Measurements from ENCODE around the gene FOXL1.

The FOXL1 gene

GRCh38 chr16:86549076-86549892 lies 29.1 kb upstream of the FOXL1 start:
- TF ChIP-seq ZBTB7A (IDR thresholded peaks at IDR 0.05; ENCODE audit: low read depth) = no peak
- TF ChIP-seq, protein P1, sequence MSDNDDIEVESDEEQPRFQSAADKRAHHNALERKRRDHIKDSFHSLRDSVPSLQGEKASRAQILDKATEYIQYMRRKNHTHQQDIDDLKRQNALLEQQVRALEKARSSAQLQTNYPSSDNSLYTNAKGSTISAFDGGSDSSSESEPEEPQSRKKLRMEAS (IDR thresholded peaks at IDR 0.05) = no peak
- TF ChIP-seq TCF12 (IDR thresholded peaks at IDR 0.05; ENCODE audit: low read depth) = no peak
- no peak for TF ChIP-seq CEBPB (IDR thresholded peaks at IDR 0.05)
- no peak for TF ChIP-seq YY1 (IDR thresholded peaks at IDR 0.05; ENCODE audit: low read depth)
- no peak for TF ChIP-seq TAF1 (IDR thresholded peaks at IDR 0.05; ENCODE audit: low read depth)
- TF ChIP-seq, protein P2, sequence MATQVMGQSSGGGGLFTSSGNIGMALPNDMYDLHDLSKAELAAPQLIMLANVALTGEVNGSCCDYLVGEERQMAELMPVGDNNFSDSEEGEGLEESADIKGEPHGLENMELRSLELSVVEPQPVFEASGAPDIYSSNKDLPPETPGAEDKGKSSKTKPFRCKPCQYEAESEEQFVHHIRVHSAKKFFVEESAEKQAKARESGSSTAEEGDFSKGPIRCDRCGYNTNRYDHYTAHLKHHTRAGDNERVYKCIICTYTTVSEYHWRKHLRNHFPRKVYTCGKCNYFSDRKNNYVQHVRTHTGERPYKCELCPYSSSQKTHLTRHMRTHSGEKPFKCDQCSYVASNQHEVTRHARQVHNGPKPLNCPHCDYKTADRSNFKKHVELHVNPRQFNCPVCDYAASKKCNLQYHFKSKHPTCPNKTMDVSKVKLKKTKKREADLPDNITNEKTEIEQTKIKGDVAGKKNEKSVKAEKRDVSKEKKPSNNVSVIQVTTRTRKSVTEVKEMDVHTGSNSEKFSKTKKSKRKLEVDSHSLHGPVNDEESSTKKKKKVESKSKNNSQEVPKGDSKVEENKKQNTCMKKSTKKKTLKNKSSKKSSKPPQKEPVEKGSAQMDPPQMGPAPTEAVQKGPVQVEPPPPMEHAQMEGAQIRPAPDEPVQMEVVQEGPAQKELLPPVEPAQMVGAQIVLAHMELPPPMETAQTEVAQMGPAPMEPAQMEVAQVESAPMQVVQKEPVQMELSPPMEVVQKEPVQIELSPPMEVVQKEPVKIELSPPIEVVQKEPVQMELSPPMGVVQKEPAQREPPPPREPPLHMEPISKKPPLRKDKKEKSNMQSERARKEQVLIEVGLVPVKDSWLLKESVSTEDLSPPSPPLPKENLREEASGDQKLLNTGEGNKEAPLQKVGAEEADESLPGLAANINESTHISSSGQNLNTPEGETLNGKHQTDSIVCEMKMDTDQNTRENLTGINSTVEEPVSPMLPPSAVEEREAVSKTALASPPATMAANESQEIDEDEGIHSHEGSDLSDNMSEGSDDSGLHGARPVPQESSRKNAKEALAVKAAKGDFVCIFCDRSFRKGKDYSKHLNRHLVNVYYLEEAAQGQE (IDR thresholded peaks at IDR 0.05; ENCODE audit: low read depth) = no peak
- no peak for TF ChIP-seq RAD21 (IDR thresholded peaks at IDR 0.05; ENCODE audit: low read depth)
- TF ChIP-seq NFIC (IDR thresholded peaks at IDR 0.05) = no peak
- TF ChIP-seq EGR1 (IDR thresholded peaks at IDR 0.05) = no peak

DNA sequence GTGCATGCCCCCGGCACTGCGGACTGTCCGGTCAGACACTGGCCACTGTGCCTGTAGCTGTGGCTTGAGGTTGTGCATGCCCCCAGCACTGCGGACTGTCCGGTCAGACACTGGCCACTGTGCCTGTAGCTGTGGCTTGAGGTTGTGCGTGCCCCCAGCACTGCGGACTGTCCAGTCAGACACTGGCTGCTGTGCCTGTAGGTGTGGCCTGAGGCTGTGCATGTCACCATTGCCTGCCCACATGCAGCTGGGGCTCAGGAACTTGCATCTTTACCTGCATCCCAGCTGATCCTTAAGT lies 28.5 kb upstream of the FOXL1 start:
- TF ChIP-seq ZBTB7A (IDR thresholded peaks at IDR 0.05; ENCODE audit: low read depth) = no peak
- TF ChIP-seq EGR1 (IDR thresholded peaks at IDR 0.05) = no peak
- TF ChIP-seq, protein P2 (IDR thresholded peaks at IDR 0.05; ENCODE audit: low read depth) = no peak

DNA sequence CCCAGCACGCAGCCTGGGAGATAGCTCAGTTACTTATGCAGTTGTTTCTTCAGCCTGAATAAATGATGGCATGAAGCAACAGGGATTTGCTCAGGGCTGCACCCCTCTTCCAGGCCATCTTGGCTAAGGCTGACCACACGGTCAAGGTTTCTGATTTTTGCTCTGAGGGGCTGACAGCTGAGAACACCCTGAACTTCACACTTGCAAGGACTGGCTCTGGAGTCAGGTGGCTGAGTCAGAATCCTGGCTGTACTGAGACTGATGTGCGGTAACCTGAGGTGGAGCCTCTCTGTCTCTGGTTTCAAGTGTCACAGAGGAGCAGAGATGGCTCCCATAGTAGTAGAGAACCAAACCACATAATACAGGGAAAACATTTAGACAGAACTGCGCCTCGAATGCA lies 28.1 kb upstream of the FOXL1 start:
- TF ChIP-seq EP300 (IDR thresholded peaks at IDR 0.05; ENCODE audit: borderline replicate concordance) (no peak), TEAD4 (IDR thresholded peaks at IDR 0.05) (no peak), CREB1 (IDR thresholded peaks at IDR 0.05; ENCODE audit: low read depth) (no peak), EGR1 (IDR thresholded peaks at IDR 0.05) (no peak), NFIC (IDR thresholded peaks at IDR 0.05) (no peak), RAD21 (IDR thresholded peaks at IDR 0.05; ENCODE audit: low read depth) (no peak), TCF12 (IDR thresholded peaks at IDR 0.05; ENCODE audit: low read depth) (no peak), TAF1 (IDR thresholded peaks at IDR 0.05; ENCODE audit: low read depth) (no peak), YY1 (IDR thresholded peaks at IDR 0.05; ENCODE audit: low read depth) (no peak), CEBPB (IDR thresholded peaks at IDR 0.05) (no peak), ZBTB7A (IDR thresholded peaks at IDR 0.05; ENCODE audit: low read depth) (no peak), FOXM1 (IDR thresholded peaks at IDR 0.05; ENCODE audit: borderline replicate concordance, low read depth) (no peak)
- TF ChIP-seq, protein P2 (IDR thresholded peaks at IDR 0.05; ENCODE audit: low read depth) = no peak
- TF ChIP-seq, protein P3, sequence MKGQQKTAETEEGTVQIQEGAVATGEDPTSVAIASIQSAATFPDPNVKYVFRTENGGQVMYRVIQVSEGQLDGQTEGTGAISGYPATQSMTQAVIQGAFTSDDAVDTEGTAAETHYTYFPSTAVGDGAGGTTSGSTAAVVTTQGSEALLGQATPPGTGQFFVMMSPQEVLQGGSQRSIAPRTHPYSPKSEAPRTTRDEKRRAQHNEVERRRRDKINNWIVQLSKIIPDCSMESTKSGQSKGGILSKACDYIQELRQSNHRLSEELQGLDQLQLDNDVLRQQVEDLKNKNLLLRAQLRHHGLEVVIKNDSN (IDR thresholded peaks at IDR 0.05) = no peak
- TF ChIP-seq, protein P1 (IDR thresholded peaks at IDR 0.05) = no peak

- TF ChIP-seq EGR1 (IDR thresholded peaks at IDR 0.05) (no peak), NFIC (IDR thresholded peaks at IDR 0.05) (no peak), CREB1 (IDR thresholded peaks at IDR 0.05; ENCODE audit: low read depth) (no peak), EP300 (IDR thresholded peaks at IDR 0.05; ENCODE audit: borderline replicate concordance) (no peak), ZBTB7A (IDR thresholded peaks at IDR 0.05; ENCODE audit: low read depth) (no peak), TEAD4 (IDR thresholded peaks at IDR 0.05) (no peak), CEBPB (IDR thresholded peaks at IDR 0.05) (no peak), TAF1 (IDR thresholded peaks at IDR 0.05; ENCODE audit: low read depth) (no peak), RAD21 (IDR thresholded peaks at IDR 0.05; ENCODE audit: low read depth) (no peak)
- TF ChIP-seq, protein P3 (IDR thresholded peaks at IDR 0.05) = no peak
- TF ChIP-seq, protein P1 (IDR thresholded peaks at IDR 0.05) = no peak
These were observed 25.0 kb upstream of the FOXL1 start for GRCh38 chr16:86553356-86553755.
